ENCODE measurements around the gene PRMT6.
"Not testable (repeated sequence)": the region's sequence is repeated elsewhere in the genome, so short reads cannot be mapped to it uniquely, and the experiment has no call there.

Gene PRMT6

GRCh38 chr1:107056426-107057196 is at the start of gene PRMT6:
TSS of gene PRMT6 (plus strand) at chr1:107056674. CDS start at chr1:107056716, 42 bp downstream.
- H3K9ac ChIP-seq (ENCODE audit: low read length in 2 of 2): peak within 1 kb of the TSS; percentile 88 to 93
- H3K27ac ChIP-seq (ENCODE audit: low read length): peak within 1 kb of the TSS; percentile 80
- H3K27me3 ChIP-seq (ENCODE audit: control insufficient read depth in 1 of 2, insufficient read depth in 2 of 2, low read length in 2 of 2): no peaks in the 10 kb centered on the region
- peaks cover 7% of the 10 kb centered on the region for H3K4me1 ChIP-seq (ENCODE audit: control insufficient read depth, insufficient read depth, low read length)
- peak within 1 kb of the TSS; percentile 96 to 98 for H3K4me3 ChIP-seq (ENCODE audit: low read length in 2 of 2)
- no peaks in the 10 kb centered on the region for H3K9me3 ChIP-seq (ENCODE audit: control insufficient read depth in 2 of 2, low read length in 2 of 2)
- H3K36me3 ChIP-seq (ENCODE audit: control insufficient read depth in 2 of 2, insufficient read depth in 2 of 2, low read length in 2 of 2): peaks cover 0 to 10% of the 10 kb centered on the region in 2 donors

- no peaks in the 10 kb centered on the region for H3K27me3 ChIP-seq (ENCODE audit: control insufficient read depth in 1 of 2, insufficient read depth in 2 of 2, low read length in 2 of 2)
- no peak overlapping the region for H3K27ac ChIP-seq (ENCODE audit: low read length)
- H3K9me3 ChIP-seq (ENCODE audit: control insufficient read depth in 2 of 2, low read length in 2 of 2): no peaks in the 10 kb centered on the region
Observed at GRCh38 chr1:107009281-107009680, 47.2 kb upstream of the PRMT6 start.

GRCh38 chr1:107010582-107010981 is 45.9 kb upstream of the PRMT6 start:
- H3K36me3 ChIP-seq (ENCODE audit: control insufficient read depth in 2 of 2, insufficient read depth in 2 of 2, low read length in 2 of 2): no peaks in the 10 kb centered on the region
- H3K27ac ChIP-seq (ENCODE audit: low read length): no peak overlapping the region
- H3K9ac ChIP-seq (ENCODE audit: low read length in 2 of 2): no peak overlapping the region
- no peaks in the 10 kb centered on the region for H3K9me3 ChIP-seq (ENCODE audit: control insufficient read depth in 2 of 2, low read length in 2 of 2)
- H3K4me1 ChIP-seq (ENCODE audit: control insufficient read depth, insufficient read depth, low read length): no peaks in the 10 kb centered on the region
- no peaks in the 10 kb centered on the region for H3K27me3 ChIP-seq (ENCODE audit: control insufficient read depth in 1 of 2, insufficient read depth in 2 of 2, low read length in 2 of 2)
- H3K4me3 ChIP-seq (ENCODE audit: low read length in 2 of 2): no peak overlapping the region

More at GRCh38 chr1:107009281-107009680, 47.2 kb upstream of the PRMT6 start:
- H3K36me3 ChIP-seq (ENCODE audit: control insufficient read depth in 2 of 2, insufficient read depth in 2 of 2, low read length in 2 of 2): no peaks in the 10 kb centered on the region
- H3K4me1 ChIP-seq (ENCODE audit: control insufficient read depth, insufficient read depth, low read length): no peaks in the 10 kb centered on the region
- H3K9ac ChIP-seq (ENCODE audit: low read length in 2 of 2): no peak overlapping the region
- H3K4me3 ChIP-seq (ENCODE audit: low read length in 2 of 2): no peak overlapping the region

- no peak overlapping the region for H3K27ac ChIP-seq (ENCODE audit: low read length)
Observed at GRCh38 chr1:107016376-107016978, 40.0 kb upstream of the PRMT6 start.

GRCh38 chr1:107018445-107018844 is 38.0 kb upstream of the PRMT6 start:
- no peaks in the 10 kb centered on the region for H3K4me1 ChIP-seq (ENCODE audit: control insufficient read depth, insufficient read depth, low read length)
- H3K9ac ChIP-seq (ENCODE audit: low read length in 2 of 2): no peak overlapping the region
- no peaks in the 10 kb centered on the region for H3K27me3 ChIP-seq (ENCODE audit: control insufficient read depth in 1 of 2, insufficient read depth in 2 of 2, low read length in 2 of 2)
- no peaks in the 10 kb centered on the region for H3K9me3 ChIP-seq (ENCODE audit: control insufficient read depth in 2 of 2, low read length in 2 of 2)
- no peak overlapping the region for H3K27ac ChIP-seq (ENCODE audit: low read length)
- H3K36me3 ChIP-seq (ENCODE audit: control insufficient read depth in 2 of 2, insufficient read depth in 2 of 2, low read length in 2 of 2): no peaks in the 10 kb centered on the region
- H3K4me3 ChIP-seq (ENCODE audit: low read length in 2 of 2): no peak overlapping the region

More at GRCh38 chr1:107016376-107016978, 40.0 kb upstream of the PRMT6 start:
- H3K9ac ChIP-seq (ENCODE audit: low read length in 2 of 2): no peak overlapping the region
- no peaks in the 10 kb centered on the region for H3K9me3 ChIP-seq (ENCODE audit: control insufficient read depth in 2 of 2, low read length in 2 of 2)
- no peak overlapping the region for H3K4me3 ChIP-seq (ENCODE audit: low read length in 2 of 2)
- no peaks in the 10 kb centered on the region for H3K4me1 ChIP-seq (ENCODE audit: control insufficient read depth, insufficient read depth, low read length)
- no peaks in the 10 kb centered on the region for H3K36me3 ChIP-seq (ENCODE audit: control insufficient read depth in 2 of 2, insufficient read depth in 2 of 2, low read length in 2 of 2)
- no peaks in the 10 kb centered on the region for H3K27me3 ChIP-seq (ENCODE audit: control insufficient read depth in 1 of 2, insufficient read depth in 2 of 2, low read length in 2 of 2)

GRCh38 chr1:107019166-107019565 is 37.3 kb upstream of the PRMT6 start:
- no peaks in the 10 kb centered on the region for H3K4me1 ChIP-seq (ENCODE audit: control insufficient read depth, insufficient read depth, low read length)
- H3K9me3 ChIP-seq (ENCODE audit: control insufficient read depth in 2 of 2, low read length in 2 of 2): no peaks in the 10 kb centered on the region
- no peaks in the 10 kb centered on the region for H3K36me3 ChIP-seq (ENCODE audit: control insufficient read depth in 2 of 2, insufficient read depth in 2 of 2, low read length in 2 of 2)
- H3K27ac ChIP-seq (ENCODE audit: low read length): no peak overlapping the region
- H3K4me3 ChIP-seq (ENCODE audit: low read length in 2 of 2): no peak overlapping the region
- H3K27me3 ChIP-seq (ENCODE audit: control insufficient read depth in 1 of 2, insufficient read depth in 2 of 2, low read length in 2 of 2): no peaks in the 10 kb centered on the region
- H3K9ac ChIP-seq (ENCODE audit: low read length in 2 of 2): no peak overlapping the region

- H3K36me3 ChIP-seq (ENCODE audit: control insufficient read depth in 2 of 2, insufficient read depth in 2 of 2, low read length in 2 of 2); H3K9ac ChIP-seq (ENCODE audit: low read length in 2 of 2); H3K4me3 ChIP-seq (ENCODE audit: low read length in 2 of 2); H3K27ac ChIP-seq (ENCODE audit: low read length); H3K4me1 ChIP-seq (ENCODE audit: control insufficient read depth, insufficient read depth, low read length); H3K9me3 ChIP-seq (ENCODE audit: control insufficient read depth in 2 of 2, low read length in 2 of 2); H3K27me3 ChIP-seq (ENCODE audit: control insufficient read depth in 1 of 2, insufficient read depth in 2 of 2, low read length in 2 of 2): not testable (repeated sequence)
Observed at GRCh38 chr1:107038874-107039273, 17.6 kb upstream of the PRMT6 start.

GRCh38 chr1:107044310-107045220 is 11.9 kb upstream of the PRMT6 start:
- not testable (repeated sequence) for H3K9me3 ChIP-seq (ENCODE audit: control insufficient read depth in 2 of 2, low read length in 2 of 2); H3K9ac ChIP-seq (ENCODE audit: low read length in 2 of 2); H3K4me1 ChIP-seq (ENCODE audit: control insufficient read depth, insufficient read depth, low read length); H3K4me3 ChIP-seq (ENCODE audit: low read length in 2 of 2); H3K27me3 ChIP-seq (ENCODE audit: control insufficient read depth in 1 of 2, insufficient read depth in 2 of 2, low read length in 2 of 2); H3K36me3 ChIP-seq (ENCODE audit: control insufficient read depth in 2 of 2, insufficient read depth in 2 of 2, low read length in 2 of 2); H3K27ac ChIP-seq (ENCODE audit: low read length)

GRCh38 chr1:107047602-107048001 is 8.9 kb upstream of the PRMT6 start:
- Histone ChIP-seq H3K4me3 (ENCODE audit: low read length in 2 of 2) (no peak overlapping the region), H3K27me3 (ENCODE audit: control insufficient read depth in 1 of 2, insufficient read depth in 2 of 2, low read length in 2 of 2) (no peaks in the 10 kb centered on the region), H3K27ac (ENCODE audit: low read length) (no peak overlapping the region), H3K9ac (ENCODE audit: low read length in 2 of 2) (no peak overlapping the region), H3K4me1 (ENCODE audit: control insufficient read depth, insufficient read depth, low read length) (no peaks in the 10 kb centered on the region), H3K36me3 (ENCODE audit: control insufficient read depth in 2 of 2, insufficient read depth in 2 of 2, low read length in 2 of 2) (no peaks in the 10 kb centered on the region), H3K9me3 (ENCODE audit: control insufficient read depth in 2 of 2, low read length in 2 of 2) (no peaks in the 10 kb centered on the region)

- H3K9ac ChIP-seq (ENCODE audit: low read length in 2 of 2): no peak overlapping the region
- H3K9me3 ChIP-seq (ENCODE audit: control insufficient read depth in 2 of 2, low read length in 2 of 2): no peaks in the 10 kb centered on the region
- no peaks in the 10 kb centered on the region for H3K27me3 ChIP-seq (ENCODE audit: control insufficient read depth in 1 of 2, insufficient read depth in 2 of 2, low read length in 2 of 2)
- no peaks in the 10 kb centered on the region for H3K4me1 ChIP-seq (ENCODE audit: control insufficient read depth, insufficient read depth, low read length)
- no peak overlapping the region for H3K4me3 ChIP-seq (ENCODE audit: low read length in 2 of 2)
- no peak overlapping the region for H3K27ac ChIP-seq (ENCODE audit: low read length)
- H3K36me3 ChIP-seq (ENCODE audit: control insufficient read depth in 2 of 2, insufficient read depth in 2 of 2, low read length in 2 of 2): no peaks in the 10 kb centered on the region
Observed at GRCh38 chr1:107048241-107048640, 8.2 kb upstream of the PRMT6 start.
